B cell (primary cell): Measurements from ENCODE around the gene GLYATL1. TPM values are rescaled to one million over a fixed set of nuclear protein-coding genes. Genes with fewer than 3 reads are reported as not detected.

Experiments
- ATAC-seq: fragments of 200-7000 bp; cut with Tn5 transposase; one replicate; pipeline ENCODE4 v1.10.0; 2021; ENCODE audit warnings: low read depth, mild to moderate bottlenecking, moderate number of reproducible peaks, moderate library complexity
- CTCF ChIA-PET: fragments of 350-600 bp; sonication (Branson Sonifier 250); formaldehyde crosslinking; loops from one replicate; lab custom pipeline; 2021; ENCODE audit warnings: antibody characterized with exemption, inconsistent platforms; lab: Charles Lee
- POLR2A ChIA-PET: fragments of 350-600 bp; sonication (Branson Sonifier 250); formaldehyde crosslinking; loops from one replicate; lab custom pipeline; 2021; ENCODE audit warnings: antibody characterized with exemption; lab: Charles Lee
- DNase-seq: peaks from one replicate; pipeline ENCODE4 v3.0.0; 2013
- H2AFZ ChIP-seq: 2 replicates; pipeline ENCODE4 v1.6.1; 2012; ENCODE audit warnings: mild to moderate bottlenecking, low read depth, low read length; ENCODE audit not compliant: insufficient read depth, poor library complexity, severe bottlenecking
- H3K27ac ChIP-seq, 2 donors: 1 replicate in 1 of 2; 2 replicates in 1 of 2; pipeline ENCODE4 v1.5.1; 2012 to 2013; ENCODE audit warnings: low read length in 2 of 2, mild to moderate bottlenecking in 2 of 2, moderate library complexity in 1 of 2
- H3K27me3 ChIP-seq, 4 experiments: fragments of 200-600 bp in 1 of 4; sonication (generic) in 1 of 4; replicated peaks in 1 of 4; 1 replicate in 2 of 4; 2 replicates in 2 of 4; pipeline versions ENCODE4 v1.6.1 to v1.7.0; 2013 to 2016; ENCODE audit warnings: low read length in 3 of 4, mild to moderate bottlenecking in 2 of 4, mixed read lengths in 1 of 4, moderate library complexity in 1 of 4; ENCODE audit not compliant: insufficient read depth in 4 of 4, control insufficient read depth in 3 of 4; ENCODE audit errors: control extremely low read depth in 1 of 4
- H3K36me3 ChIP-seq, 2 experiments: replicated peaks in 1 of 2; 1 replicate in 1 of 2; 2 replicates in 1 of 2; pipeline versions ENCODE4 v1.6.1 to v1.7.1; 2013; ENCODE audit warnings: low read length in 1 of 2; ENCODE audit not compliant: insufficient read depth in 2 of 2, control insufficient read depth in 1 of 2; ENCODE audit errors: control extremely low read depth in 1 of 2, extremely low read depth in 1 of 2
- H3K4me1 ChIP-seq, 2 donors: fragments of 200-600 bp in 1 of 2; sonication (generic) in 1 of 2; 1 replicate in 1 of 2; 2 replicates in 1 of 2; pipeline versions ENCODE4 v1.5.1 to v1.6.1; 2013 to 2017; ENCODE audit warnings: low read length in 2 of 2; ENCODE audit not compliant: control insufficient read depth in 2 of 2, insufficient read depth in 2 of 2
- H3K4me2 ChIP-seq: replicated peaks from 2 replicates; pipeline ENCODE3; 2012; ENCODE audit warnings: mild to moderate bottlenecking, low read depth, low read length; ENCODE audit not compliant: poor library complexity, severe bottlenecking
- H3K4me3 ChIP-seq, 5 experiments: fragments of 200-600 bp in 1 of 5; sonication (generic) in 1 of 5; 1 replicate in 3 of 5; 2 replicates in 2 of 5; pipeline versions ENCODE4 v1.5.1 to v1.7.0; 2011 to 2016; ENCODE audit warnings: low read length in 4 of 5, mild to moderate bottlenecking in 4 of 5, low read depth in 2 of 5, control low read depth in 1 of 5, moderate library complexity in 1 of 5; ENCODE audit not compliant: insufficient read depth in 1 of 5; ENCODE audit errors: control extremely low read depth in 1 of 5, extremely low read depth in 1 of 5
- H3K79me2 ChIP-seq: fragments of 200-600 bp; sonication (generic); one replicate; pipeline ENCODE4 v1.6.0; 2016; ENCODE audit warnings: low read length; ENCODE audit not compliant: control insufficient read depth, insufficient read depth
- H3K9ac ChIP-seq: fragments of 200-600 bp; sonication (generic); 2 replicates; pipeline ENCODE4 v1.6.1; 2017; ENCODE audit warnings: mild to moderate bottlenecking, low read length, moderate library complexity
- H3K9me3 ChIP-seq, 3 donors: one replicate each; pipeline versions ENCODE4 v1.6.1 to v1.7.1; 2013; ENCODE audit warnings: low read length in 2 of 3; ENCODE audit not compliant: control insufficient read depth in 2 of 3, insufficient read depth in 1 of 3; ENCODE audit errors: control extremely low read depth in 1 of 3
- H4K20me1 ChIP-seq: 2 replicates; pipeline ENCODE4 v1.6.0; 2012; ENCODE audit warnings: mild to moderate bottlenecking, low read length; ENCODE audit not compliant: insufficient read depth, control insufficient read depth, poor library complexity, severe bottlenecking
- H3K27ac Mint-ChIP-seq: one replicate; pipeline ENCODE4 v1.8.0; 2021; ENCODE audit warnings: mixed read lengths
- H3K27me3 Mint-ChIP-seq: one replicate; pipeline ENCODE4 v1.8.0; 2021; ENCODE audit warnings: mixed read lengths
- H3K4me1 Mint-ChIP-seq: one replicate; pipeline ENCODE4 v1.8.0; 2021; ENCODE audit warnings: mixed read lengths
- H3K4me3 Mint-ChIP-seq: one replicate; pipeline ENCODE4 v1.8.0; 2021; ENCODE audit warnings: mixed read lengths
- H3K9me3 Mint-ChIP-seq: one replicate; pipeline ENCODE4 v1.8.0; 2022; ENCODE audit warnings: mixed read lengths; ENCODE audit not compliant: insufficient read depth
- EZH2 ChIP-seq: IDR thresholded peaks from 2 replicates; pipeline ENCODE4 v1.6.1; 2012; ENCODE audit warnings: borderline replicate concordance, low read depth, mild to moderate bottlenecking, moderate library complexity, low read length; ENCODE audit not compliant: insufficient read depth, poor library complexity, severe bottlenecking
- WGBS: methylation state at CpG from one replicate; pipeline ENCODE4 v1.1.5; 2013; ENCODE audit warnings: missing lambda C conversion rate; ENCODE audit not compliant: insufficient coverage; 5-methylcytosine and 5-hydroxymethylcytosine counted together
- intact Hi-C: fragments of 100-400 bp; cut with micrococcal nuclease; formaldehyde crosslinking; loops from one replicate; pipeline ENCODE4 v1.10.0; 2022
- polyA plus RNA-seq: library from polyadenylated mRNA; depleted of rRNA; stranded (reverse); fragments of >200 nt; gene quantifications from 2 replicates; pipeline ENCODE4 v1.2.3, GENCODE V29; 2012
- total RNA-seq, 2 donors: library from RNA; stranded (reverse); fragments of 120-200 nt in 1 of 2; gene quantifications; 1 replicate in 1 of 2; 2 replicates in 1 of 2; pipeline versions ENCODE4 v1.2.3 to v1.2.4, GENCODE V29; 2013 to 2022
- TF ChIP-seq, protein P1 (sequence below): fragments of 200-600 bp; IDR thresholded peaks from one replicate; pipeline ENCODE4 v1.8.0; 2022; ENCODE audit warnings: antibody characterized with exemption, mild to moderate bottlenecking

The GLYATL1 gene
- total and polyA plus RNA-seq, 2 donors (not counting 1 experiment from before 2014, with no cell fraction given), result not detected

DNA sequence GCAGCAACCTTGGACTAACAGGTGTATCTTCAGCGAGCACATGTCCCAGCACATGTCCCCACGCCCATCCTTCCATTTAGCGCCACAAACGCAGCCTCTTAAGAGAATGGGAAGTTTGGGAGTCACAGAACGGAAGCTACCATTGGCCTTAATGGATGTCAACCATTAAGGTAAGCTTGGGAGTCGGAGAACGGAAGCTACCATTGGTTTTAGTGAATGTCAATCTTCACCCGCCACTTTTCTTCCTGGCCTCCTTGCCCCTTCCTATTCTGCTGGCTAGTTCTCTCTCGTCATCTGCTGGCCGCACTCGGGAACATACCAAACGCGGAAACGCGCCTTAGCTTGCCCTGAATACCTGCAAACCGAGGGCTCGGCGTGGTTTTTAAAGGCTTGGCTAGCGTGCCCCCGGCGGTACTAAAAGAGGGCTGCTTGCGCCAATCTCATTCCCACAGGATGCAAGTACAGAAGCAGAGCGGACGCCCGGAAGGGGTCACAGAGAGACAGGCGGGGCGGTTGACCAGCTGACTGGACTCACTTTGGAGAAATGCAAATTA, 24.3 kb downstream of the GLYATL1 start:
- Mint-ChIP-seq H3K4me3 (no peak overlapping the region), H3K27me3 (peaks cover 3% of the 10 kb centered on the region), H3K27ac (no peak overlapping the region), H3K4me1 (peaks cover under 1% of the 10 kb centered on the region), H3K9me3 (no peaks in the 10 kb centered on the region)
- CTCF ChIA-PET, result interaction anchor here (1.2 to 6.9 kb wide), 4 partner anchors 95 to 195 kb away, joined by 3 to 76 read pairs (median 6); no protein-coding TSS in a partner anchor
- Histone ChIP-seq H3K27ac (no peak overlapping the region), H3K36me3 (no peaks in the 10 kb centered on the region), H3K4me1 (peaks cover 0 to 2% of the 10 kb centered on the region in 2 donors), H3K9ac (no peak overlapping the region), H4K20me1 (no peaks in the 10 kb centered on the region), H2AFZ (no peak overlapping the region), H3K4me2 (no peak overlapping the region), H3K4me3 (no peak overlapping the region), H3K79me2 (no peaks in the 10 kb centered on the region), H3K9me3 (no peaks in the 10 kb centered on the region), H3K27me3 (no peaks in the 10 kb centered on the region)
- DNase-seq, result no peak
- intact Hi-C loops, result no loop called here
- no peak for ATAC-seq
- POLR2A ChIA-PET, result no interaction called here
- TF ChIP-seq EZH2, result no peak
- TF ChIP-seq, protein P1, sequence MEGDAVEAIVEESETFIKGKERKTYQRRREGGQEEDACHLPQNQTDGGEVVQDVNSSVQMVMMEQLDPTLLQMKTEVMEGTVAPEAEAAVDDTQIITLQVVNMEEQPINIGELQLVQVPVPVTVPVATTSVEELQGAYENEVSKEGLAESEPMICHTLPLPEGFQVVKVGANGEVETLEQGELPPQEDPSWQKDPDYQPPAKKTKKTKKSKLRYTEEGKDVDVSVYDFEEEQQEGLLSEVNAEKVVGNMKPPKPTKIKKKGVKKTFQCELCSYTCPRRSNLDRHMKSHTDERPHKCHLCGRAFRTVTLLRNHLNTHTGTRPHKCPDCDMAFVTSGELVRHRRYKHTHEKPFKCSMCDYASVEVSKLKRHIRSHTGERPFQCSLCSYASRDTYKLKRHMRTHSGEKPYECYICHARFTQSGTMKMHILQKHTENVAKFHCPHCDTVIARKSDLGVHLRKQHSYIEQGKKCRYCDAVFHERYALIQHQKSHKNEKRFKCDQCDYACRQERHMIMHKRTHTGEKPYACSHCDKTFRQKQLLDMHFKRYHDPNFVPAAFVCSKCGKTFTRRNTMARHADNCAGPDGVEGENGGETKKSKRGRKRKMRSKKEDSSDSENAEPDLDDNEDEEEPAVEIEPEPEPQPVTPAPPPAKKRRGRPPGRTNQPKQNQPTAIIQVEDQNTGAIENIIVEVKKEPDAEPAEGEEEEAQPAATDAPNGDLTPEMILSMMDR, result no peak
- WGBS, result 94% methylated on average over 26 of the region's 27 CpGs

- CTCF ChIA-PET, result interaction anchor here (1.0 kb wide), 1 partner anchor 93 kb away, joined by 3 read pairs; no protein-coding TSS in a partner anchor
- H4K20me1 ChIP-seq, result no peaks in the 10 kb centered on the region
- intact Hi-C loops, result no loop called here
- DNase-seq (no peak), ATAC-seq (no peak)
- no peaks in the 10 kb centered on the region for H3K79me2 ChIP-seq
- no peaks in the 10 kb centered on the region for H3K4me1 ChIP-seq
- H3K27me3 ChIP-seq, result no peaks in the 10 kb centered on the region
- H3K4me2 ChIP-seq, result no peak overlapping the region
- peaks cover 3% of the 10 kb centered on the region for H3K27me3 Mint-ChIP-seq
- 100% methylated on average over 3 of the region's 6 CpGs for WGBS
- POLR2A ChIA-PET, result no interaction called here
- H3K9me3 Mint-ChIP-seq, result peaks cover 2% of the 10 kb centered on the region
- no peak for TF ChIP-seq EZH2
- TF ChIP-seq, protein P1, result no peak
- no peaks in the 10 kb centered on the region for H3K36me3 ChIP-seq
- no peak overlapping the region for H2AFZ ChIP-seq
- H3K27ac ChIP-seq, result no peak overlapping the region
- no peak overlapping the region for H3K4me3 ChIP-seq
- no peaks in the 10 kb centered on the region for H3K9me3 ChIP-seq
- no peak overlapping the region for H3K9ac ChIP-seq
- no peaks in the 10 kb centered on the region for H3K4me1 Mint-ChIP-seq
- no peak overlapping the region for H3K4me3 Mint-ChIP-seq
- no peak overlapping the region for H3K27ac Mint-ChIP-seq
Observed at GRCh38 chr11:58965246-58965985, 26.1 kb downstream of the GLYATL1 start.
